H1 (cell line): ENCODE measurements around the gene PCSK9.

Experiments
- ASH2L ChIP-seq: fragments of 200-600, 300-600 bp; sonication (generic); IDR thresholded peaks from one replicate; pipeline ENCODE4 v1.7.1; 2017; ENCODE audit warnings: low read length
- BACH1 ChIP-seq: IDR thresholded peaks from 2 replicates; pipeline ENCODE4 v1.6.1; 2012; ENCODE audit warnings: low read length, improper control_type of control experiment
- BCL11A ChIP-seq, 2 experiments: IDR thresholded peaks; one replicate each; pipeline ENCODE4 v1.6.1; 2011; ENCODE audit warnings: low read depth in 2 of 2, low read length in 2 of 2, mild to moderate bottlenecking in 2 of 2
- CBX8 ChIP-seq: fragments of 300-800, 300-1000 bp; sonication (generic); IDR thresholded peaks from 2 replicates; pipeline ENCODE4 v1.7.1; 2016; ENCODE audit warnings: low read depth, low read length, borderline replicate concordance
- EP300 ChIP-seq, 2 experiments: IDR thresholded peaks; 1 replicate in 1 of 2; 2 replicates in 1 of 2; pipeline ENCODE4 v1.6.1; 2011 to 2012; ENCODE audit warnings: low read depth in 2 of 2, low read length in 2 of 2, mild to moderate bottlenecking in 2 of 2, borderline replicate concordance in 1 of 2, inconsistent platforms in 1 of 2, moderate library complexity in 1 of 2
- HDAC6 ChIP-seq: IDR thresholded peaks from one replicate; pipeline ENCODE4 v1.7.1; 2012; ENCODE audit warnings: low read depth, mild to moderate bottlenecking, inconsistent platforms, low read length, moderate library complexity
- PHF8 ChIP-seq: fragments of 200-600 bp; sonication (generic); conservative IDR thresholded peaks from 2 replicates; pipeline ENCODE4 v1.7.1; 2012; ENCODE audit warnings: low read depth, mild to moderate bottlenecking, inconsistent platforms, low read length, moderate library complexity
- POLR2A ChIP-seq, 2 experiments: IDR thresholded peaks; 1 replicate in 1 of 2; 2 replicates in 1 of 2; pipeline ENCODE4 v1.6.1; 2011; ENCODE audit warnings: low read depth in 2 of 2, low read length in 2 of 2, mild to moderate bottlenecking in 2 of 2; ENCODE audit errors: control extremely low read depth in 1 of 2
- RAD21 ChIP-seq, 2 experiments: IDR thresholded peaks in 1 of 2; conservative IDR thresholded peaks in 1 of 2; 2 replicates each; pipeline ENCODE4 v1.6.1; 2011; ENCODE audit warnings: low read depth in 2 of 2, low read length in 2 of 2, improper control_type of control experiment in 1 of 2, inconsistent platforms in 1 of 2, mild to moderate bottlenecking in 1 of 2, moderate library complexity in 1 of 2
- SIN3A ChIP-seq, 2 experiments: IDR thresholded peaks in 1 of 2; conservative IDR thresholded peaks in 1 of 2; 2 replicates each; pipeline ENCODE4 v1.6.1; 2011 to 2012; ENCODE audit warnings: low read length in 2 of 2, improper control_type of control experiment in 1 of 2, low read depth in 1 of 2, mild to moderate bottlenecking in 1 of 2
- SP1 ChIP-seq: IDR thresholded peaks from 2 replicates; pipeline ENCODE4 v1.6.1; 2011; ENCODE audit warnings: low read depth, low read length
- SUZ12 ChIP-seq: fragments of 200-600 bp; sonication (generic); IDR thresholded peaks from 2 replicates; pipeline ENCODE4 v1.6.1; 2012; ENCODE audit warnings: mild to moderate bottlenecking, inconsistent platforms, low read length, moderate library complexity, mixed read lengths
- TCF12 ChIP-seq: IDR thresholded peaks from 2 replicates; pipeline ENCODE4 v1.6.1; 2011; ENCODE audit warnings: low read depth, mild to moderate bottlenecking, low read length
- TF ChIP-seq, protein P1 (sequence below), 3 experiments: IDR thresholded peaks; 1 replicate in 2 of 3; 2 replicates in 1 of 3; pipeline versions ENCODE4 v1.5.1 to v1.6.1; 2011; ENCODE audit warnings: low read length in 3 of 3, mild to moderate bottlenecking in 3 of 3, inconsistent platforms in 2 of 3, low read depth in 1 of 3, moderate library complexity in 1 of 3; ENCODE audit not compliant: insufficient read depth in 1 of 3; ENCODE audit errors: control extremely low read depth in 1 of 3

DNA sequence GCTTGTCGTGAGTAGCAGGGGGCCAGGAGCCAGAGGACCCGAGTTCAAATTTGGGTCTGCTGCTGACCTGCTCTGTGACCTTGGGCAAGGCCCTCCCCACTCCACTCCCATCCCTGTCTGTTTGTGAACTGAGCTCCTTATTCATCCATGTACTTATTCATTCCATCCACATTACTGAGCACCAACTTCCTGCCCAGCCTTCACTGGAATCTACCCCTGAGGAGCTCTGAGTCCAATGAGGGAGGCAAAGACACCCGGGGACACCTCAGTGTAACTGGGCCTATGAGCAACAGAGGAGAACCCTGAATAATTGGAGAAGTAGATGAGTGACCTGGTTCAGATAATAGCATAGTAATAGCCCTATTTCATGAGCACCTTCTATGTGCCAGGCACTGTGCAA lies 31.7 kb upstream of the PCSK9 start:
- TF ChIP-seq RAD21 (IDR thresholded peaks at IDR 0.05 in 1 of 2, conservative IDR thresholded peaks at IDR 0.05 in 1 of 2; ENCODE audit: low read depth in 2 of 2, low read length in 2 of 2) = no peak
- TF ChIP-seq, protein P1, sequence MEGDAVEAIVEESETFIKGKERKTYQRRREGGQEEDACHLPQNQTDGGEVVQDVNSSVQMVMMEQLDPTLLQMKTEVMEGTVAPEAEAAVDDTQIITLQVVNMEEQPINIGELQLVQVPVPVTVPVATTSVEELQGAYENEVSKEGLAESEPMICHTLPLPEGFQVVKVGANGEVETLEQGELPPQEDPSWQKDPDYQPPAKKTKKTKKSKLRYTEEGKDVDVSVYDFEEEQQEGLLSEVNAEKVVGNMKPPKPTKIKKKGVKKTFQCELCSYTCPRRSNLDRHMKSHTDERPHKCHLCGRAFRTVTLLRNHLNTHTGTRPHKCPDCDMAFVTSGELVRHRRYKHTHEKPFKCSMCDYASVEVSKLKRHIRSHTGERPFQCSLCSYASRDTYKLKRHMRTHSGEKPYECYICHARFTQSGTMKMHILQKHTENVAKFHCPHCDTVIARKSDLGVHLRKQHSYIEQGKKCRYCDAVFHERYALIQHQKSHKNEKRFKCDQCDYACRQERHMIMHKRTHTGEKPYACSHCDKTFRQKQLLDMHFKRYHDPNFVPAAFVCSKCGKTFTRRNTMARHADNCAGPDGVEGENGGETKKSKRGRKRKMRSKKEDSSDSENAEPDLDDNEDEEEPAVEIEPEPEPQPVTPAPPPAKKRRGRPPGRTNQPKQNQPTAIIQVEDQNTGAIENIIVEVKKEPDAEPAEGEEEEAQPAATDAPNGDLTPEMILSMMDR (IDR thresholded peaks at IDR 0.05; ENCODE audit: control extremely low read depth in 1 of 3, insufficient read depth in 1 of 3, low read depth in 1 of 3, low read length in 3 of 3) = no peak
- TF ChIP-seq POLR2A (IDR thresholded peaks at IDR 0.05; ENCODE audit: control extremely low read depth in 1 of 2, low read depth in 2 of 2, low read length in 2 of 2) = no peak
- TF ChIP-seq EP300 (IDR thresholded peaks at IDR 0.05; ENCODE audit: borderline replicate concordance in 1 of 2, low read depth in 2 of 2, low read length in 2 of 2) = no peak
- TF ChIP-seq SIN3A (conservative IDR thresholded peaks at IDR 0.05 in 1 of 2, IDR thresholded peaks at IDR 0.05 in 1 of 2; ENCODE audit: low read depth in 1 of 2, low read length in 2 of 2) = no peak
- no peak for TF ChIP-seq PHF8
- TF ChIP-seq HDAC6 = no peak
- TF ChIP-seq SP1 = no peak
- TF ChIP-seq BACH1 = no peak
- no peak for TF ChIP-seq SUZ12
- no peak for TF ChIP-seq TCF12
- no peak for TF ChIP-seq BCL11A (IDR thresholded peaks at IDR 0.05; ENCODE audit: low read depth in 2 of 2, low read length in 2 of 2)
- no peak for TF ChIP-seq CBX8
- TF ChIP-seq ASH2L = no peak
